ENCODE results near the gene LAGE3. TPM values are rescaled to one million over a fixed set of nuclear protein-coding genes. Genes with fewer than 3 reads are reported as not detected.

The LAGE3 gene
- total and polyA plus RNA-seq, 2 of the 8 experiments (the other 6 are each of a cell fraction or from before 2014, with no cell fraction given) = 44.5 to 102 TPM

DNA sequence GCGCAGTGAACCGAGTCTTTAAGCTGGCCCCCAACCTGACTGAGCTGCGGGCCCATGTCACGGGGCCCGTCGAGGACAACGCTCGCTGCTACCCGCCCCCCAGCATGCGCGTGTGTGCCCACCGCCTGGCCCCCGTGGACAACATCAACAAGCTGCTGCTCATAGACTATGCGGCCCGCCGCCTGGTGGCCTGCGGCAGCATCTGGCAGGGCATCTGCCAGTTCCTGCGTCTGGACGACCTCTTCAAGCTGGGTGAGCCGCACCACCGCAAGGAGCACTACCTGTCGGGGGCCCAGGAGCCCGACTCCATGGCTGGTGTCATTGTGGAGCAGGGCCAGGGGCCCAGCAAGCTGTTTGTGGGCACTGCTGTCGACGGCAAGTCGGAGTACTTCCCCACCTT is 18.8 kb downstream of the LAGE3 start:
- Histone ChIP-seq H3K27me3 (replicated peaks in 1 of 4; ENCODE audit: control insufficient read depth in 3 of 4, extremely low read depth in 1 of 4, insufficient read depth in 3 of 4, low read length in 3 of 4) (peaks cover 0 to 3% (median 0%) of the 10 kb centered on the region in 4 experiments; a peak in 1 of 7 replicates), H2BK15ac (ENCODE audit: low read length) (no peak overlapping the region), H3K4ac (replicated peaks; ENCODE audit: insufficient read length, low read depth, low read length) (no peak overlapping the region), H3K27ac (ENCODE audit: low read depth, low read length) (no peak overlapping the region), H3K23ac (ENCODE audit: insufficient read length) (no peak overlapping the region), H3K4me2 (ENCODE audit: insufficient read depth in 1 of 2, low read depth in 2 of 2, low read length in 2 of 2) (no peak overlapping the region), H4K8ac (ENCODE audit: extremely low read depth, insufficient read depth, low read length) (no peak overlapping the region), H3K79me1 (ENCODE audit: low read depth, low read length) (no peaks in the 10 kb centered on the region), H4K20me1 (replicated peaks in 1 of 2; ENCODE audit: control insufficient read depth in 1 of 2, insufficient read depth in 2 of 2, low read length in 2 of 2) (no peaks in the 10 kb centered on the region), H2BK12ac (ENCODE audit: low read depth, low read length) (no peak overlapping the region), H3K4me3 (ENCODE audit: extremely low read depth in 1 of 4, insufficient read depth in 2 of 4, low read depth in 3 of 4, low read length in 4 of 4) (no peak overlapping the region), H2BK20ac (ENCODE audit: low read length) (no peak overlapping the region), H2BK120ac (replicated peaks; ENCODE audit: low read depth, low read length) (no peak overlapping the region), H2AFZ (ENCODE audit: low read length) (no peak overlapping the region), H3K79me2 (ENCODE audit: control insufficient read depth in 1 of 2, insufficient read depth in 2 of 2, low read length in 2 of 2) (no peaks in the 10 kb centered on the region), H4K91ac (replicated peaks; ENCODE audit: insufficient read length, low read length) (no peak overlapping the region), H3K36me3 (ENCODE audit: control insufficient read depth in 2 of 4, insufficient read depth in 4 of 4, low read length in 3 of 4) (peaks cover 0 to 8% (median 2%) of the 10 kb centered on the region in 4 experiments; a peak in 4 of 8 replicates), H2BK5ac (ENCODE audit: low read depth, low read length) (no peak overlapping the region), H3K4me1 (replicated peaks in 1 of 4; ENCODE audit: control insufficient read depth in 3 of 4, insufficient read depth in 4 of 4, low read length in 3 of 4) (peaks cover 0 to 2% (median 0%) of the 10 kb centered on the region in 4 experiments; a peak in 2 of 7 replicates), H3K18ac (ENCODE audit: extremely low read depth, low read length) (no peak overlapping the region), H4K5ac (ENCODE audit: insufficient read length, low read depth, low read length) (no peak overlapping the region), H3K14ac (ENCODE audit: insufficient read length) (no peak overlapping the region), H3K9me3 (ENCODE audit: insufficient read depth in 2 of 2, low read depth in 1 of 2, low read length in 1 of 2) (no peaks in the 10 kb centered on the region), H2AK5ac (ENCODE audit: low read depth, low read length) (no peak overlapping the region), H3K9ac (replicated peaks in 1 of 4; ENCODE audit: extremely low read depth in 1 of 4, low read depth in 3 of 4, low read length in 3 of 4) (no peak overlapping the region), H3K23me2 (ENCODE audit: low read depth, low read length) (no peaks in the 10 kb centered on the region; the same call in 1 of the 2 replicates), H3K56ac (replicated peaks; ENCODE audit: insufficient read length, low read depth, low read length) (no peak overlapping the region)
- WGBS, 2 experiments (ENCODE audit: extremely low coverage in 1 of 2, insufficient coverage in 1 of 2, insufficient read length in 1 of 2, insufficient replicate concordance in 2 of 2, low coverage in 1 of 2, low lambda C conversion rate in 2 of 2, missing lambda C conversion rate in 1 of 2) = 85% methylated on average over 15 of the region's 26 CpGs; no CpG with 5 or more reads in 1 of the 2 experiments
- ChIA-PET CTCF (ENCODE audit: partially characterized antibody) (interaction anchor here (0.7 to 1.8 kb wide), 4 partner anchors 9 to 30 kb away, joined by 3 to 7 read pairs (median 4); no protein-coding TSS in a partner anchor), POLR2A (ENCODE audit: partially characterized antibody) (interaction anchor here (0.7 to 2.0 kb wide), 9 partner anchors 9 to 92 kb away, joined by 3 to 5 read pairs (median 3); no protein-coding TSS in a partner anchor)
- FAIRE-seq = no peak
- no peak for DNase-seq (ENCODE audit: low read depth in 1 of 2, low spot score in 2 of 2)
- TF ChIP-seq POU5F1 (IDR thresholded peaks at IDR 0.05; ENCODE audit: low read depth, low read length) (no peak), KDM4A (IDR thresholded peaks at IDR 0.05; ENCODE audit: low read depth, low read length, severe bottlenecking) (no peak), RNF2 (IDR thresholded peaks at IDR 0.05; ENCODE audit: borderline replicate concordance, low read depth, low read length, missing control alignments, poor library complexity, severe bottlenecking) (no peak), POLR2AphosphoS5 (IDR thresholded peaks at IDR 0.05; ENCODE audit: low read depth, low read length) (no peak), YY1 (IDR thresholded peaks at IDR 0.05; ENCODE audit: low read depth, low read length) (no peak), SIRT6 (IDR thresholded peaks at IDR 0.05; ENCODE audit: low read length) (no peak), RAD21 (IDR thresholded peaks at IDR 0.05 in 1 of 2, conservative IDR thresholded peaks at IDR 0.05 in 1 of 2; ENCODE audit: low read depth in 2 of 2, low read length in 2 of 2) (no peak), NANOG (IDR thresholded peaks at IDR 0.05; ENCODE audit: insufficient read depth, low read depth, low read length, poor library complexity, severe bottlenecking) (no peak), SIX5 (IDR thresholded peaks at IDR 0.05; ENCODE audit: low read depth, low read length) (no peak), HDAC2 (IDR thresholded peaks at IDR 0.05; ENCODE audit: borderline replicate concordance in 1 of 2, low read depth in 2 of 2, low read length in 2 of 2) (no peak), JUN (IDR thresholded peaks at IDR 0.05; ENCODE audit: low read depth, low read length) (no peak)
- TF ChIP-seq, protein P1, sequence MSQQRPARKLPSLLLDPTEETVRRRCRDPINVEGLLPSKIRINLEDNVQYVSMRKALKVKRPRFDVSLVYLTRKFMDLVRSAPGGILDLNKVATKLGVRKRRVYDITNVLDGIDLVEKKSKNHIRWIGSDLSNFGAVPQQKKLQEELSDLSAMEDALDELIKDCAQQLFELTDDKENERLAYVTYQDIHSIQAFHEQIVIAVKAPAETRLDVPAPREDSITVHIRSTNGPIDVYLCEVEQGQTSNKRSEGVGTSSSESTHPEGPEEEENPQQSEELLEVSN (IDR thresholded peaks at IDR 0.05) = no peak
